Endothelial cell of umbilical vein (primary cell): ENCODE results near the gene PRCD.

ENCODE experiments used
- CTCF ChIP-seq, 2 donors: IDR thresholded peaks; 1 replicate in 1 of 2; 2 replicates in 1 of 2; pipeline ENCODE4 v1.5.1; 2011; ENCODE audit warnings: low read length in 2 of 2, mild to moderate bottlenecking in 2 of 2, moderate library complexity in 2 of 2, control low read depth in 1 of 2, inconsistent platforms in 1 of 2, low read depth in 1 of 2; ENCODE audit not compliant: insufficient read depth in 1 of 2; ENCODE audit errors: extremely low read depth in 1 of 2
- EZH2 ChIP-seq: IDR thresholded peaks from 2 replicates; pipeline ENCODE4 v1.6.1; 2012; ENCODE audit warnings: borderline replicate concordance, low read depth, mild to moderate bottlenecking, moderate library complexity, low read length, inconsistent platforms; ENCODE audit not compliant: severe bottlenecking
- FOS ChIP-seq: IDR thresholded peaks from 2 replicates; pipeline ENCODE4 v1.6.1; 2011; ENCODE audit warnings: mild to moderate bottlenecking, low read length, moderate library complexity, borderline replicate concordance; ENCODE audit not compliant: insufficient read depth
- GATA2 ChIP-seq: IDR thresholded peaks from 2 replicates; pipeline ENCODE4 v1.7.0; 2011; ENCODE audit warnings: low read depth, mild to moderate bottlenecking, moderate library complexity, mixed read lengths, low read length; ENCODE audit not compliant: insufficient read length, insufficient read depth
- JUN ChIP-seq: IDR thresholded peaks from 2 replicates; pipeline ENCODE4 v1.6.1; 2011; ENCODE audit warnings: borderline replicate concordance, low read depth; ENCODE audit not compliant: insufficient read length, insufficient read depth
- MYC ChIP-seq: IDR thresholded peaks from one replicate; pipeline ENCODE4 v1.6.1; 2011; ENCODE audit warnings: mild to moderate bottlenecking, low read depth, low read length
- POLR2A ChIP-seq: IDR thresholded peaks from 2 replicates; pipeline ENCODE4 v1.6.1; 2012; ENCODE audit warnings: low read depth, mild to moderate bottlenecking, control low read depth, low read length
- POLR2AphosphoS5 ChIP-seq: IDR thresholded peaks from 2 replicates; pipeline ENCODE4 v1.6.1; 2012; ENCODE audit warnings: low read depth, mild to moderate bottlenecking, control low read depth, low read length, moderate library complexity; ENCODE audit not compliant: insufficient read depth

- TF ChIP-seq CTCF (IDR thresholded peaks at IDR 0.05; ENCODE audit: extremely low read depth in 1 of 2, insufficient read depth in 1 of 2, low read depth in 1 of 2, low read length in 2 of 2): no peak
- no peak for TF ChIP-seq EZH2
- no peak for TF ChIP-seq POLR2AphosphoS5
- no peak for TF ChIP-seq POLR2A
- TF ChIP-seq JUN: no peak
- no peak for TF ChIP-seq MYC
- TF ChIP-seq FOS: no peak
- no peak for TF ChIP-seq GATA2
Observed at GRCh38 chr17:76539631-76540271, at the start of gene PRCD.
